HCT116 (cell line): ENCODE results near the gene CLDN5. TPM values are rescaled to one million over a fixed set of nuclear protein-coding genes. Genes with fewer than 3 reads are reported as not detected.

Experiments
- ATAC-seq: fragments of 200-7000 bp; cut with Tn5 transposase; 2 replicates; pipeline ENCODE4 v1.9.1; 2020; ENCODE audit warnings: mild to moderate bottlenecking, moderate library complexity
- BruUV-seq: library from RNA; stranded (reverse); fragments of 400-500 nt; replicated peaks from 2 replicates; lab custom pipeline; 2021; lab: Mats Ljungman, UMichigan
- CTCF ChIA-PET: fragments of 300-600 bp; sonication (Branson Sonifier 250); formaldehyde crosslinking; loops from one replicate; lab custom pipeline; 2021; ENCODE audit warnings: antibody characterized with exemption; lab: Charles Lee
- POLR2A ChIA-PET: fragments of 300-600, 350-600 bp; sonication (Branson Sonifier 250); formaldehyde crosslinking; loops from one replicate; lab custom pipeline; 2021; ENCODE audit warnings: antibody characterized with exemption; lab: Charles Lee
- RAD21 ChIA-PET, 2 experiments: fragments of 300-600 bp; sonication (Branson Sonifier 250); formaldehyde crosslinking; loops; one replicate each; lab custom pipeline; 2023; ENCODE audit warnings: low total read pairs in 2 of 2; ENCODE audit not compliant: uncharacterized antibody in 2 of 2, unreplicated experiment in 2 of 2, low non-redundant PET in 1 of 2; lab: Charles Lee
- DNase-seq: peaks from one replicate; pipeline ENCODE4 v3.0.0-alpha.2; 2010; ENCODE audit warnings: low read depth, low spot score
- H2AFZ ChIP-seq: fragments of 200-600 bp; shearing (Covaris generic), sonication (generic); 2 replicates; pipeline ENCODE4 v1.6.1; 2017; ENCODE audit warnings: low read depth, mixed run types, mixed read lengths, antibody characterized with exemption, low read length; ENCODE audit not compliant: poor library complexity, severe bottlenecking
- H3K27ac ChIP-seq: 2 replicates; pipeline ENCODE4 v1.5.1; 2012; ENCODE audit warnings: low read depth, low read length
- H3K27me3 ChIP-seq: fragments of 200-600 bp; sonication (generic); 2 replicates; pipeline ENCODE4 v1.6.1; 2016; ENCODE audit warnings: mixed run types, low read length, mixed read lengths; ENCODE audit not compliant: insufficient read depth
- H3K36me3 ChIP-seq, 2 experiments: fragments of 200-500 bp in 1 of 2; fragments of 200-600 bp in 1 of 2; sonication (Bioruptor generic) in 1 of 2; sonication (generic) in 1 of 2; 2 replicates each; pipeline versions ENCODE4 v1.5.1 to v1.6.1; 2014 to 2016; ENCODE audit warnings: low read length in 2 of 2, inconsistent platforms in 1 of 2, mixed read lengths in 1 of 2, mixed run types in 1 of 2; ENCODE audit not compliant: insufficient read depth in 2 of 2, control insufficient read depth in 1 of 2
- H3K4me1 ChIP-seq, 2 experiments: fragments of 200-600 bp in 1 of 2; sonication (generic) in 1 of 2; 2 replicates each; pipeline versions ENCODE4 v1.5.1 to v1.6.1; 2012 to 2017; ENCODE audit warnings: low read length in 2 of 2, inconsistent platforms in 1 of 2, mild to moderate bottlenecking in 1 of 2, mixed read lengths in 1 of 2, mixed run types in 1 of 2, moderate library complexity in 1 of 2; ENCODE audit not compliant: insufficient read depth in 2 of 2, control insufficient read depth in 1 of 2
- H3K4me2 ChIP-seq: fragments of 200-600 bp; sonication (generic); 2 replicates; pipeline ENCODE4 v1.6.1; 2017; ENCODE audit warnings: mixed run types, low read length, mixed read lengths
- H3K4me3 ChIP-seq, 2 experiments: fragments of 200-600 bp in 1 of 2; sonication (generic) in 1 of 2; replicated peaks in 1 of 2; 2 replicates each; pipeline ENCODE4 v1.5.1; 2011 to 2016; ENCODE audit warnings: low read length in 2 of 2, control low read depth in 1 of 2, low read depth in 1 of 2, mild to moderate bottlenecking in 1 of 2, mixed read lengths in 1 of 2, mixed run types in 1 of 2
- H3K79me2 ChIP-seq: fragments of 200-600 bp; sonication (generic); 2 replicates; pipeline ENCODE4 v1.6.1; 2017; ENCODE audit warnings: mild to moderate bottlenecking, mixed run types, low read length, moderate library complexity, mixed read lengths; ENCODE audit not compliant: insufficient read depth
- H3K9ac ChIP-seq: fragments of 200-600 bp; sonication (generic); 2 replicates; pipeline ENCODE4 v1.6.1; 2016; ENCODE audit warnings: low read length, mixed read lengths
- H3K9me2 ChIP-seq: fragments of 200-600 bp; sonication (generic), shearing (Covaris generic); 2 replicates; pipeline ENCODE4 v1.6.1; 2017; ENCODE audit warnings: mixed run types, mild to moderate bottlenecking, moderate library complexity; ENCODE audit not compliant: insufficient read depth
- H3K9me3 ChIP-seq, 2 experiments: fragments of 200-500 bp in 1 of 2; fragments of 200-600 bp in 1 of 2; sonication (Bioruptor generic) in 1 of 2; sonication (generic) in 1 of 2; 2 replicates each; pipeline ENCODE4 v1.6.1; 2014 to 2017; ENCODE audit warnings: low read length in 2 of 2, mixed read lengths in 2 of 2, inconsistent platforms in 1 of 2, low read depth in 1 of 2, mild to moderate bottlenecking in 1 of 2, mixed run types in 1 of 2, moderate library complexity in 1 of 2; ENCODE audit not compliant: control insufficient read depth in 1 of 2, insufficient read depth in 1 of 2
- H4K20me1 ChIP-seq: fragments of 200-600 bp; sonication (generic), shearing (Covaris generic); 2 replicates; pipeline ENCODE4 v1.6.1; 2017; ENCODE audit warnings: mixed run types, mild to moderate bottlenecking, moderate library complexity; ENCODE audit not compliant: insufficient read depth
- FOSL1 ChIP-seq: IDR thresholded peaks from 2 replicates; pipeline ENCODE4 v1.6.1; 2012; ENCODE audit warnings: low read depth
- RAD21 ChIP-seq: IDR thresholded peaks from 2 replicates; pipeline ENCODE4 v1.6.1; 2012; ENCODE audit warnings: low read depth, mild to moderate bottlenecking
- REST ChIP-seq: IDR thresholded peaks from 2 replicates; pipeline ENCODE4 v1.6.1; 2012; ENCODE audit warnings: low read depth
- SIN3A ChIP-seq: IDR thresholded peaks from 2 replicates; pipeline ENCODE4 v1.6.1; 2012; ENCODE audit warnings: low read depth
- SRF ChIP-seq: IDR thresholded peaks from 2 replicates; pipeline ENCODE4 v1.6.1; 2012; ENCODE audit warnings: low read depth
- ZBTB33 ChIP-seq: IDR thresholded peaks from 2 replicates; pipeline ENCODE4 v1.6.1; 2011; ENCODE audit warnings: mild to moderate bottlenecking, low read length, moderate library complexity; ENCODE audit not compliant: insufficient replicate concordance; ENCODE audit errors: extremely low read depth
- ZNF274 ChIP-seq: fragments of 200-500 bp; sonication (Bioruptor generic); IDR thresholded peaks from 2 replicates; pipeline ENCODE4 v1.6.1; 2014; ENCODE audit warnings: mild to moderate bottlenecking, low read depth, low read length, inconsistent platforms
- intact Hi-C: fragments of 100-400 bp; cut with micrococcal nuclease; formaldehyde crosslinking; loops from 2 replicates; pipeline ENCODE4 v1.10.0; 2022
- total RNA-seq: library from RNA; stranded (reverse); gene quantifications from one replicate; pipeline ENCODE4 v1.2.1, GENCODE V29; 2021; ENCODE audit not compliant: unreplicated experiment

CLDN5 gene
- total RNA-seq, 1 experiment from 2014 or later = 0.32 TPM

GRCh38 chr22:19553201-19553600, 29.0 kb upstream of the CLDN5 start (continued):
- TF ChIP-seq SIN3A = no peak
- no peak for TF ChIP-seq RAD21
- TF ChIP-seq FOSL1 = no peak
- no peak for TF ChIP-seq REST
- TF ChIP-seq ZBTB33 = no peak
- no peak for TF ChIP-seq SRF

- Histone ChIP-seq H3K9me3 (peaks cover 4 to 8% of the 10 kb centered on the region in 2 experiments; a peak in 2 of 4 replicates), H3K9ac (no peak overlapping the region), H3K4me3 (no peak overlapping the region), H4K20me1 (no peaks in the 10 kb centered on the region), H3K4me2 (no peak overlapping the region), H2AFZ (no peak overlapping the region), H3K27me3 (no peaks in the 10 kb centered on the region), H3K79me2 (no peaks in the 10 kb centered on the region), H3K27ac (no peak overlapping the region), H3K9me2 (no peaks in the 10 kb centered on the region), H3K4me1 (peaks cover 9 to 13% of the 10 kb centered on the region in 2 experiments), H3K36me3 (no peaks in the 10 kb centered on the region)
- CTCF ChIA-PET = no interaction called here
- DNase-seq (no peak), ATAC-seq (no peak)
- intact Hi-C loops = no loop called here
- no peak for TF ChIP-seq ZNF274
- POLR2A ChIA-PET = no interaction called here
- no TSS peak for BruUV-seq
- RAD21 ChIA-PET = no interaction called here
Observed at GRCh38 chr22:19550382-19550781, 26.2 kb upstream of the CLDN5 start.
